ENCODE measurements around the gene BANP.

GRCh38 chr16:88016964-88017363 lies 65.7 kb downstream of the BANP start:
- TF ChIP-seq EZH2 (IDR thresholded peaks at IDR 0.05; ENCODE audit: borderline replicate concordance, low read depth, low read length, severe bottlenecking) (no peak), CTCF (IDR thresholded peaks at IDR 0.05; ENCODE audit: borderline replicate concordance, extremely low read depth, low read length, poor library complexity, severe bottlenecking) (no peak)
